Endothelial cell of umbilical vein (primary cell): Measurements from ENCODE around the gene RFFL. TPM values are rescaled to one million over a fixed set of nuclear protein-coding genes. Genes with fewer than 3 reads are reported as not detected.

Experiments
- BruUV-seq: library from RNA; stranded (reverse); fragments of 400-500 nt; replicated peaks from 2 replicates; lab custom pipeline; 2021; lab: Mats Ljungman, UMichigan
- CTCF ChIA-PET: fragments of 300-600, 350-600 bp; sonication (Branson Sonifier 250); formaldehyde crosslinking; loops from one replicate; lab custom pipeline; 2021; ENCODE audit warnings: antibody characterized with exemption, inconsistent platforms; lab: Charles Lee
- POLR2A ChIA-PET: fragments of 300-600, 350-600 bp; sonication (Branson Sonifier 250); formaldehyde crosslinking; loops from one replicate; lab custom pipeline; 2021; ENCODE audit warnings: antibody characterized with exemption, inconsistent platforms; lab: Charles Lee
- DNase-seq: peaks from one replicate; pipeline ENCODE4 v3.0.0-alpha.2; 2011; ENCODE audit warnings: low read depth, low spot score
- FAIRE-seq: peaks from 2 replicates; lab custom pipeline; 2011; peaks lifted over from hg19 to GRCh38; lab: Jason Lieb, UNC
- H2AFZ ChIP-seq: 2 replicates; pipeline ENCODE4 v1.6.0; 2012; ENCODE audit warnings: low read depth, low read length, control low read depth, inconsistent platforms
- H3K27ac ChIP-seq: 2 replicates; pipeline ENCODE4 v1.5.1; 2011; ENCODE audit warnings: low read depth, mild to moderate bottlenecking, control low read depth, low read length, moderate library complexity; ENCODE audit not compliant: insufficient read depth
- H3K27me3 ChIP-seq, 2 experiments: 2 replicates each; pipeline versions ENCODE4 v1.6.0 to v1.6.1; 2011; ENCODE audit warnings: low read length in 2 of 2, mixed read lengths in 1 of 2; ENCODE audit not compliant: control insufficient read depth in 2 of 2, insufficient read depth in 2 of 2
- H3K36me3 ChIP-seq, 2 experiments: 2 replicates in 1 of 2; 3 replicates in 1 of 2; pipeline ENCODE4 v1.5.1; 2011; ENCODE audit warnings: low read length in 2 of 2, mild to moderate bottlenecking in 1 of 2, moderate library complexity in 1 of 2; ENCODE audit not compliant: control insufficient read depth in 2 of 2, insufficient read depth in 2 of 2; ENCODE audit errors: extremely low read depth in 1 of 2
- H3K4me1 ChIP-seq: 3 replicates; pipeline ENCODE4 v1.5.1; 2011; ENCODE audit warnings: mild to moderate bottlenecking, low read length; ENCODE audit not compliant: control insufficient read depth, insufficient read depth; ENCODE audit errors: extremely low read depth
- H3K4me2 ChIP-seq: 2 replicates; pipeline ENCODE4 v1.6.1; 2011; ENCODE audit warnings: low read length, control low read depth, mixed read lengths; ENCODE audit not compliant: insufficient read depth
- H3K4me3 ChIP-seq, 3 experiments: fragments of 200-600 bp in 1 of 3; sonication (generic), shearing (Covaris generic) in 1 of 3; replicated peaks in 1 of 3; 2 replicates each; pipeline ENCODE4 v1.5.1; 2011 to 2016; ENCODE audit warnings: control low read depth in 3 of 3, low read length in 3 of 3, mild to moderate bottlenecking in 2 of 3, inconsistent platforms in 1 of 3, low read depth in 1 of 3, moderate library complexity in 1 of 3; ENCODE audit not compliant: insufficient read depth in 1 of 3
- H3K79me2 ChIP-seq: 2 replicates; pipeline ENCODE4 v1.6.0; 2012; ENCODE audit warnings: low read length, inconsistent platforms; ENCODE audit not compliant: control insufficient read depth, insufficient read depth
- H3K9ac ChIP-seq: replicated peaks from 2 replicates; pipeline ENCODE3; 2011; ENCODE audit warnings: low read length, control low read depth; ENCODE audit not compliant: insufficient read depth; ENCODE audit errors: extremely low read depth
- H3K9me1 ChIP-seq: replicated peaks from 3 replicates; pipeline ENCODE4 v1.6.0; 2011; ENCODE audit warnings: mild to moderate bottlenecking, low read length; ENCODE audit not compliant: control insufficient read depth, insufficient read depth; ENCODE audit errors: extremely low read depth
- H3K9me3 ChIP-seq: replicated peaks from 2 replicates; pipeline ENCODE4 v1.5.1; 2012; ENCODE audit warnings: low read length, inconsistent platforms; ENCODE audit not compliant: control insufficient read depth, insufficient read depth
- H4K20me1 ChIP-seq: replicated peaks from 2 replicates; pipeline ENCODE3; 2011; ENCODE audit warnings: mild to moderate bottlenecking, low read length; ENCODE audit not compliant: control insufficient read depth, insufficient read depth; ENCODE audit errors: extremely low read depth
- GATA2 ChIP-seq: IDR thresholded peaks from 2 replicates; pipeline ENCODE4 v1.7.0; 2011; ENCODE audit warnings: low read depth, mild to moderate bottlenecking, moderate library complexity, mixed read lengths, low read length; ENCODE audit not compliant: insufficient read length, insufficient read depth
- JUN ChIP-seq: IDR thresholded peaks from 2 replicates; pipeline ENCODE4 v1.6.1; 2011; ENCODE audit warnings: borderline replicate concordance, low read depth; ENCODE audit not compliant: insufficient read length, insufficient read depth
- dilution Hi-C: fragments of 300-500 bp; cut with MboI; formaldehyde crosslinking; loops from one replicate; pipeline ENCODE4 v1.15.0; 2019; ENCODE audit warnings: low sequenced_read_pairs; ENCODE audit not compliant: extremely low pct_ligation_motif_present
- intact Hi-C: fragments of 100-400 bp; cut with micrococcal nuclease; formaldehyde crosslinking; loops from one replicate; pipeline ENCODE4 v1.10.0; 2022
- polyA plus RNA-seq, 4 experiments: library from polyadenylated mRNA; depleted of rRNA in 3 of 4; stranded (reverse) in 3 of 4; unstranded in 1 of 4; fragments of >200 nt; gene quantifications; 2 replicates each; pipeline versions ENCODE4 v1.2.1 to v1.2.3, GENCODE V29; 2011 to 2012; ENCODE audit warnings: missing spikeins in 1 of 4
- total RNA-seq: library from RNA; stranded (reverse); gene quantifications from 2 replicates; pipeline ENCODE4 v1.2.3, GENCODE V29; 2021
- TF ChIP-seq, protein P1 (sequence below): IDR thresholded peaks from 2 replicates; pipeline ENCODE4 v1.6.1; 2011; ENCODE audit not compliant: insufficient read depth, insufficient read length
- TF ChIP-seq, protein P2 (sequence below), 2 donors: IDR thresholded peaks; 1 replicate in 1 of 2; 2 replicates in 1 of 2; pipeline ENCODE4 v1.5.1; 2011; ENCODE audit warnings: low read length in 2 of 2, mild to moderate bottlenecking in 2 of 2, moderate library complexity in 2 of 2, control low read depth in 1 of 2, inconsistent platforms in 1 of 2, low read depth in 1 of 2; ENCODE audit not compliant: insufficient read depth in 1 of 2; ENCODE audit errors: extremely low read depth in 1 of 2

Gene RFFL
- total and polyA plus RNA-seq, 2 donors (not counting 3 experiments of a cell fraction or from before 2014, with no cell fraction given) = 7.0 to 14.1 TPM

DNA sequence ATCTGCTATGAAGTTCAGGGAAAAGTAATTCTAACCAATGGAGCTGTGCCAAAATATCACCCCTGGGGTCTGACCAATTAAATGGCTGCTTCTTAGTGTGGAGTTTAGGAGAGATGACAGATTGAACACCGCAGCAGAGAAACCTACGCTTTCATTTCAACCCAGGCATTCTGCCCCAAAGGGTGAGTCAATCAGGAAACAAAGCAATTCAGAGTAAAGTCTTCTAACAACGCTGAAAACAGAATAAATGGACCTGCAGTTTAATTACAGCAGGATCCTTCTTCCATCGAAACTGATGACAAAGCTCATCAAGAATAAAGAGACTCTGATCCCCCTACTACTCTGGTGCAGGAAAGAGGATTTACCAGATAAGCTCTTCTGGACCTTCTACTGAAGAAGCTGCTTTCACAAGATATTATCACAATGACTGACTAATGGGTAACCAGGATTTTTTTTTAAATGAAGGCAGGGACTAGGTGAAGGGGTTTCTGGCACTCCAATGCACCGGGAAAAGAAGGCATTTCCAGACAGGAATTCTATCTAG lies 16.7 kb downstream of the RFFL start:
- H3K4me2 ChIP-seq = peak overlapping the region; percentile 71
- TF ChIP-seq, protein P1, sequence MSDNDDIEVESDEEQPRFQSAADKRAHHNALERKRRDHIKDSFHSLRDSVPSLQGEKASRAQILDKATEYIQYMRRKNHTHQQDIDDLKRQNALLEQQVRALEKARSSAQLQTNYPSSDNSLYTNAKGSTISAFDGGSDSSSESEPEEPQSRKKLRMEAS = no peak
- TF ChIP-seq GATA2 (peak; percentile 33), JUN (no peak)
- TF ChIP-seq, protein P2, sequence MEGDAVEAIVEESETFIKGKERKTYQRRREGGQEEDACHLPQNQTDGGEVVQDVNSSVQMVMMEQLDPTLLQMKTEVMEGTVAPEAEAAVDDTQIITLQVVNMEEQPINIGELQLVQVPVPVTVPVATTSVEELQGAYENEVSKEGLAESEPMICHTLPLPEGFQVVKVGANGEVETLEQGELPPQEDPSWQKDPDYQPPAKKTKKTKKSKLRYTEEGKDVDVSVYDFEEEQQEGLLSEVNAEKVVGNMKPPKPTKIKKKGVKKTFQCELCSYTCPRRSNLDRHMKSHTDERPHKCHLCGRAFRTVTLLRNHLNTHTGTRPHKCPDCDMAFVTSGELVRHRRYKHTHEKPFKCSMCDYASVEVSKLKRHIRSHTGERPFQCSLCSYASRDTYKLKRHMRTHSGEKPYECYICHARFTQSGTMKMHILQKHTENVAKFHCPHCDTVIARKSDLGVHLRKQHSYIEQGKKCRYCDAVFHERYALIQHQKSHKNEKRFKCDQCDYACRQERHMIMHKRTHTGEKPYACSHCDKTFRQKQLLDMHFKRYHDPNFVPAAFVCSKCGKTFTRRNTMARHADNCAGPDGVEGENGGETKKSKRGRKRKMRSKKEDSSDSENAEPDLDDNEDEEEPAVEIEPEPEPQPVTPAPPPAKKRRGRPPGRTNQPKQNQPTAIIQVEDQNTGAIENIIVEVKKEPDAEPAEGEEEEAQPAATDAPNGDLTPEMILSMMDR (IDR thresholded peaks at IDR 0.05; ENCODE audit: extremely low read depth in 1 of 2, insufficient read depth in 1 of 2, low read depth in 1 of 2, low read length in 2 of 2) = no peak
- dilution Hi-C loops (no loop called here), intact Hi-C loops (no loop called here)
- no TSS peak for BruUV-seq
- FAIRE-seq (peak; percentile 72), DNase-seq (peak; percentile 74)
- ChIA-PET POLR2A (no interaction called here), CTCF (interaction anchor here (1.0 to 2.0 kb wide), 5 partner anchors 12 to 43 kb away, joined by 3 to 8 read pairs (median 5); no protein-coding TSS in a partner anchor)
- no peak overlapping the region for H3K9ac ChIP-seq
- H3K36me3 ChIP-seq = no peaks in the 10 kb centered on the region
- H3K27ac ChIP-seq = peak overlapping the region; percentile 26
- no peak overlapping the region for H2AFZ ChIP-seq
- no peaks in the 10 kb centered on the region for H3K9me3 ChIP-seq
- H3K9me1 ChIP-seq = no peaks in the 10 kb centered on the region
- peak overlapping the region in 1 of 3 experiments; percentile 41 for H3K4me3 ChIP-seq
- no peaks in the 10 kb centered on the region for H3K27me3 ChIP-seq
- no peaks in the 10 kb centered on the region for H4K20me1 ChIP-seq
- peaks cover 4% of the 10 kb centered on the region for H3K79me2 ChIP-seq
- peaks cover 14% of the 10 kb centered on the region for H3K4me1 ChIP-seq
